HG03103 (cell line): ENCODE data around the gene NUMB.
"Not testable (repeated sequence)": the region's sequence is repeated elsewhere in the genome, so short reads cannot be mapped to it uniquely, and the experiment has no call there.

Experiments used
- ATAC-seq: cut with Tn5 transposase; IDR thresholded peaks from one replicate; pipeline ENCODE4 v1.9.1; 2021; ENCODE audit warnings: low read depth; ENCODE audit not compliant: unreplicated experiment

Gene NUMB

DNA sequence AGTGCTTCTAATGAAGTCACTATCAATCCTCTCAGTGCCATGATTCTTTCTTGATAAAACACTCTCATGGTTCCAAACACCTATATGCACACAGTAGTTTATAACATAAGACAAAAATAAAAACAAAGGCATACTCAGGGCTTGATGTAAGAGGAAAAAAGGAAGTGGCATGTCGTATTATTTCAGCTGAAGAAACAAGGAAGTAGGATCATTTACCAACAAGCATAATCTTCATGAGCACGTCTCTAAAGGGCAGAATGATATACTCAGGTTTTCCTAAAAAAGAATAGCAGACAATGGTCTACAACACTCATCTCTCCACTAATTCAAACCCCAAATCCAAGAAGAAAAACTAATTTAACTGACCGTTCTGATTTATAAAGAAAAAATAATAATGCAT lies 33.9 kb downstream of the NUMB start:
- no peak for ATAC-seq

DNA sequence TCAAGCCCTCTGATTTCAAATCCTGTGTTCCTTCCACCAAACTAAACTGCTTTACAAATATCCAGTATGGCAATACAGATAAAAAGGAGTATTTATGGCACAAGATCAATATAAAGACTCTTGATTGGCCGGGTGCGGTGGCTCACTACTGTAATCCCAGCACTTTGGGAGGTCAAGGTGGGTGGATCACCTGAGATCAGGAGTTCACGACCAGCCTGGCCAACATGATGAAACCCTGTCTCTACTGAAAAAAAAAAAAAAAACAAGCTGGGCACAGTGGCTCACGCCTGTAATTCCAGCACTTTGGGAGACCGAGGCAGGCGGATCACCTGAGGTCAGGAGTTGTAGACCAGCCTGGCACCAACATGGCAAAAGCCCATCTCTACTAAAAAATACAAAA lies 35.3 kb downstream of the NUMB start:
- not testable (repeated sequence) for ATAC-seq

DNA sequence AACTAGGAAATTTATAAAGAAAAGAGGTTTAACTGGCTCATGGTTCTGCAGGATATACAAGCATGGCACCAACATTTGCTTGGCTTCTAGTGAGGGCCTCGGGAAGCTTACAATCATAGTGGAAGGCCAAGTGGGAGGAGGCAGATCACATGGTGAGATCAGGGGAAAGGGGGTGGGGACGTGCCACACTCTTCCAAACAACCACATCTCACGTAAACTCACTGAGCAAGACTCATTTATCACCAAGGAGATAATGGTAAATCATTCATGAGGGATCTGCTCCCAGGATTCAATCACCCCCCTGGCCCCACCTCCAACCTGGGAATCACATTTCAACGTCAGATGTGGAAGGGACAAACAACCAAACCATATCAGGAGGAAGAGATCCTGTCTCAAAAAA lies 35.8 kb downstream of the NUMB start:
- ATAC-seq, result no peak

DNA sequence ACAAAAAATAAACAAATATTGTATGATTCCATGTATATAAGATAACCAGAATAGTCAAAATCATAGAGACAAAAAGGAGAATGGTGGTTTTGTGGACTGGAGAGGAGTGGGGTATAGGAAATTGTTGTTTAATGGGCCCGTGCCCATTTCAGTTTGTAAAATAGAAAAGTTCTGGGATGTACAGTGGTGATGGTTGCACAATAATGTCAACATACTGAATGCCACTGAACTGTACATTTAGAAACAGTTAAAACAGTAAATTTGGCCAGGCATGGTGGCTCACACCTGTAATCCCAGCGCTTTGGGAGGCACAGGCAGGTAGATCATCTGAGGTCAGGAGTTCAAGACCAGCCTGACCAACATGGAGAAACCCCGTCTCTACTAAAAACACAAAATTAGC lies 40.1 kb downstream of the NUMB start:
- no peak for ATAC-seq

- not testable (repeated sequence) for ATAC-seq
Measured at GRCh38 chr14:73406248-73406647, 52.1 kb downstream of the NUMB start.

DNA sequence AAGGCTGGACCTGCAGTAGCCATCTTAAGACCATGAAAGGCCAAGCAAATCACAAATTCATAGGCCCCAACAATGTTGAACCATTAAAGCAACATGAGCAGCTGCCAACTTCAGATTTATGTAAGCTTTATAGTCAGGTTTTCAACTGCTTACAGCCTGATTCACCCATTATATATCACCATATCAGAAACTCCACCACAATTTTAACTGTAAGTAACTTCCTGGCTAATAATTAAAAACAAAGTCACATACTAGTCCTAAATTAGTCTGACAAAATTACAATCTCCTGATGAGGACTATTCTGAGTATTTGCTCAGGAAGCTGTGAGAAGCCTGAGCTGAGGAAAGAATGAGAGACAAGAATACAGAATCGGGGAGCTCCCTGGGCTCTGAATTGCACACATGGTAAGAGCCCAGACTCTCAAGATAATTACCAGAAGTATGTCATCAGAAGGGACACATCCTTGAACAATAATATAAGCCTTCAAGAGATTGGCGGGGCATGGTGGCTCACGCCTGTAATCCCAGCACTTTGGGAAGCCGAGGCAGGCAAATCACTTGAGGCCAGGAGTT lies 55.1 kb downstream of the NUMB start:
- ATAC-seq, result no peak

GRCh38 chr14:73402579-73402978 lies 55.8 kb downstream of the NUMB start:
- no peak for ATAC-seq

DNA sequence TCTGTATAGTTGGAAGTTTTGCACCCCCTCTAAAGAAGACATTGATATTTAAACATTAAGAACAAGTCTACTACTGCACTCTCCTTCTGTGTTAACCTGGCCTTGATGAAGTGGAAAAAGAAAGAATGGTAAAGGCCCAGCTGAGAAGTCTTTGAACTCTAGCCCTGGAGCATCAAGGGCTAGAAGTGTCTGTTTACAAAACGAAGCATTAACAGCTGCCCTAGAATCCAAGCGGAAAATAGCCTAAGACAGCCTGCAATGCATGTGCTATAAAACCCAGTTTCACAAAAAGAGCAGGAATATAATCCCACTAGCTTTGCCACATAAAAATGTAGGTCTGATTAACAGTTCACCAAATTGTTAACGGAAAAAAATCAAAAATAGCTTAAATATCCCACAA lies 60.5 kb downstream of the NUMB start:
- no peak for ATAC-seq

GRCh38 chr14:73394317-73394716 lies 64.0 kb downstream of the NUMB start:
- ATAC-seq, result no peak

- no peak for ATAC-seq
Measured at GRCh38 chr14:73393375-73393774, 65.0 kb downstream of the NUMB start.

DNA sequence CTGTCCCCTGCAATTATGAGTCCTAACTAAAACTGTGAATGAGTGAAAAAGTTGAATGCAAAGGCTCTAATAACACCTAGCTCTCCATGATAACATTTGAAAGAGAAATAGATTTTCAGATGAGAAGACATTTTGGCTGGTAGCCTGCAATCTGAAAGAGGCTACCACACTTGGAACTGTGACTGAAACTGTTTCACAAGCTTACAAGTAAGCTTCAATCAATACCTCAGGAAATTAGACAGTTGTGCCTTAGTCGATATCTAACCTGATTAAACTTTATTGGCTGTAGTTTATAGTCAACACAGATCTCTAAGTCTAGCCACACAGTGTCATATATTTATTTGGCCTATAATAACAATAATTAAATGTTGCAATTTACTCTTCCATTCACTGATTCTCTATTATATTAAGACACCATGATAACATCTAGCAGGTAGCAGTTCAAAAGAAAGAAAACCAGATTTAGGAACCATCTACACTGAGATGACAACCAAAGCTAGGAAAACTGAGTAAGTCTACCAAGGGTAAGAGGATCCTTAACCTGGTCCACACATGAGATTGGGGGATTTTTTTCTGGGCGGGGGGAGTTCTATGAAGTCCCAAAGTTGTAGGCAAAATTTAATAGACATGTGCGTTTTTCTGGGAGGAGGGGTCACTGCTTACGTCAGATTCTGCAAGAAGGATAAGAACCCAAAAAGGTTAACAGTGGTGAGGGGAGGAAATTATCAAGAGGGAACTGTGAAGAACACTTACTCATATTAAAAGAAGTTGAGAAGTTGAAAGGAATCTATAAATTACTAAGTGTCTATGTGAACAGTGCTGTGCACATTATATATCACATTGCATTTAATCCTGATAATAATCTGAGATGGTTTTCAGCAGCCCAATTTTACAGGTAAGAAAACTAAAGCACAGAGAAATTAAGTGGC lies 65.8 kb downstream of the NUMB start:
- ATAC-seq, result no peak

- peak; percentile 69 for ATAC-seq
Measured at GRCh38 chr14:73387860-73388259, 70.5 kb downstream of the NUMB start.

GRCh38 chr14:73386342-73386741 lies 72.0 kb downstream of the NUMB start:
- no peak for ATAC-seq

DNA sequence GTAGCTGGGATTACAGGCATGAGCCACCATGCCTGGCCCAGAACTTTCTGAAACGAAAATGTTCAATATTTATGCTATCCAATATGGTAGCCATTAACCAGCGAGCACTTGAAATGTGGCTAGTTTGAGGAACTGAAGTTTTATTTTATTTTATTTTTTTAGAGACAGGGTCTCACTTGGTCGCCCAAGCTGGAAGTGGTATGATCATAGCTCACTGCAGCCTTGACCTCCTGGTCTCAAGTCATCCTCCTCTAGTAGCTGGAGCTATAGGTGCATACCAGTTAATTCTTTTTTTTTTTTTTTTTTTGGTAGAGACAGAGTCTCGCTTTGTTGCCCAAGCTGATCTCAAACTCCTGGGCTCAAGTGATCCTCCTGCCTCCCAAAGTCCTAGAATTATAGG lies 73.3 kb downstream of the NUMB start:
- ATAC-seq, result not testable (repeated sequence)

DNA sequence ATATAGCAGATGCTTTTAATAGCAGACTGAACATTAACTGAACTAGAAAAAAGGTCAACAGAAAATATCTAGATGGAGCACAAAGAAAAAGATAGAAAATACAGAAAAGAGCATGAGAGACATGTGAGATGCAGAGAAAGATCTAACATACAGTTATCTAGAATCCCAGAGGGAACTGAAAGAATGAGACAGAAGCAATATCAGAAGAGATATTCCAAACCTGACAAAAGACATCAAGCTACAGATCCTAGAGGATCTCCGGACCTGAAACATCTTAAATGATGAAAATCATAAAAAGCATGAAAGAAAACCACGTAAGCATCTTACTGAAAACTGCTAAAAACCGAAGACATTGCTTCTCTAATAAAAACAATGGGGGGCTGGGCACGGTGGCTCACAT lies 75.0 kb downstream of the NUMB start:
- ATAC-seq, result no peak

GRCh38 chr14:73381380-73382013 lies 76.8 kb downstream of the NUMB start:
- no peak for ATAC-seq

- ATAC-seq, result no peak
Measured at GRCh38 chr14:73376585-73376984, 81.8 kb downstream of the NUMB start.

DNA sequence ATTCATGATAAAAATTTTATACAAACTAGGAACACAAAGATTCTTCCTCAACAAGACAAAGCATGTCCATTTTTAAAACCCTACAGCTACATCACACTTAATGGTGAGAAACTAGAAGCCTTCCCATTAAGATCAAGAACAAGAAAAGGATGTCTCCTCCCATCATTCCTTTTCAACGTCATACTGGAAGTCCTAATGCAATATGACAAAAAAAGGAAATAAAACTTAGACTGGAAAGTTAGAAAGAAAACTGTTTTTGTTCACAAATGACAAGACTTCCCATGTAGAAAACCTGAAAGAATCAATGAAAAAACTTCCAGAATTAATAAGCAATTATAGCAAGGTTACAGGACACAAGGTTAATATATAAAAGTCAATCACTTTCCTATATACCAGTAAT lies 82.5 kb downstream of the NUMB start:
- ATAC-seq, result no peak

DNA sequence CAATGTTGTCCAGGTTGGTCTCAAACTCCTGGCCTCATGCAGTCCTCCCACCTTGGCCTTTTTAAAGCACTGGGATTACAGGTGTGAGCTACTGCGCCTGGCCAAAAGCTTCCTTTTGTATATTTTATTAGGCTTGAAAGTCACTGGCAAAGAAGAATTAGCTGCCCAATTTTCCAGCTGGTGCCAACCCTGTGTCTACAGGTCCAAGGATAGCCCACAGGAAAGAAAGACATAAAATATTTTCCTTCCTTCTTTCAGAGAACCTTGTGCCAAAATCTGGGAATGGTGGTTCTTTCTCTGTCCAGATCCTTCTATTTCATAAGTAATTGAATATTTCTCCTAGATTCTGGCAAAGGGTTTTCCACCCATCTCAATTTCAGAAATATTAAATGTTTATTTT lies 84.1 kb downstream of the NUMB start:
- ATAC-seq, result no peak

DNA sequence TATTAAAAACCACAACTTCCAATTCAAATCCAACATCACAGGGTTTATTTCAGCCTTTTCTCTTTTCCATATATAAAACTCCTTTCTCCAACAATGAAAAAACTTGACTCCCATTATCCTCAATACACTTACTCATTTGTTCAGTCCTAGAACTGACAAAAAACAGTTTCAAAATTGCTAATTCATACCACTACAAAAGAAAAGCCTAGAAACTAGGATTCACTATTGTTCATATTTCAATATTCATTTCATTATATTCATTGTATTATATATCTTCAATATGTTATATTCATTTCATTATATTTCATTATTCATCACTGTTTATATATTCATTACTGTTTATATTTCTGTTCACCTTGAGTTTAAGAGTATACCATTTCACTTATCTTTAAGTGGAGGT lies 85.8 kb downstream of the NUMB start:
- ATAC-seq, result no peak

GRCh38 chr14:73370561-73370960 lies 87.8 kb downstream of the NUMB start:
- ATAC-seq, result no peak

- ATAC-seq, result no peak
Measured at GRCh38 chr14:73369428-73369827, 88.9 kb downstream of the NUMB start.
